GM04503 (cell line): ENCODE data around the gene ATAD3B.
"Not testable (repeated sequence)": the region's sequence is repeated elsewhere in the genome, so short reads cannot be mapped to it uniquely, and the experiment has no call there.

Experiments
- DNase-seq: peaks from one replicate; pipeline ENCODE4 v3.0.0-alpha.2; 2012; ENCODE audit warnings: low read depth

ATAD3B gene

DNA sequence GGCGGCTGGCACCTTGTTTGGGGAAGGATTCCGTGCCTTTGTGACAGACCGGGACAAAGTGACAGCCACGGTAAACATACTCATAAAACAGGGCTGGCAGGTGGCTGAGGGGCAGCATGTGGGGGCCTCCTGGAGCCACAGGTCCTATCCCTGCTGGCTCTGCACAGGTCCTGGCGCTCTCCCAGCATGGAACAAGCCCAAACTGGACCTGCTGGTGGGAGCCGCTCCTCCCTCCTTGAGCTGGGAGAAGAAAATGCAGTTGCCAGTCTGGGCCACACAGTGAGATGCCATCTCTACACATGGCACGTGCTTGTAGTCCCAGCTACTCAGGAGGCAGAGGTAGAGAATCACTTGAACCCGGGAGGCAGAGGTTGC is 19.2 kb upstream of the ATAD3B start:
- DNase-seq = not testable (repeated sequence)

DNA sequence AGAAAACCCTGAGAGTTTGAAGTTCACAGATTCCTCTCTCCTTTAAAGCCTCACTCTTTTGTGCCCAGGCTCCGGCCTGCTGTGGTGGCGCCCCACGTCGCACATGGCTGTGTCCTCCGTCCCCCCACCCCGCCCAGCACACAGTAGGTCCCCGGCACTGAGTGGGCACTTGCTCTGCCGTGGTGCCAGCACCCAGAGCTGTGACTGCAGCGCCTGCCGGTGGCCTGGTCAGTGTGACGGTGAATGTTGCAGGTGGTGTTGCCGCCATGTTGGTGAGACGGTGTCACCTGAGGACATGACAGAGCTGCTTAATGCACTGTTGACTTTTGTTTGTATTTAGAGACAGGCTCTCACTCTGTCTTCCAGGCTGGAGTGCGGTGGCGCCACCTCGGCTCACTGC is 18.7 kb upstream of the ATAD3B start:
- DNase-seq = no peak

DNA sequence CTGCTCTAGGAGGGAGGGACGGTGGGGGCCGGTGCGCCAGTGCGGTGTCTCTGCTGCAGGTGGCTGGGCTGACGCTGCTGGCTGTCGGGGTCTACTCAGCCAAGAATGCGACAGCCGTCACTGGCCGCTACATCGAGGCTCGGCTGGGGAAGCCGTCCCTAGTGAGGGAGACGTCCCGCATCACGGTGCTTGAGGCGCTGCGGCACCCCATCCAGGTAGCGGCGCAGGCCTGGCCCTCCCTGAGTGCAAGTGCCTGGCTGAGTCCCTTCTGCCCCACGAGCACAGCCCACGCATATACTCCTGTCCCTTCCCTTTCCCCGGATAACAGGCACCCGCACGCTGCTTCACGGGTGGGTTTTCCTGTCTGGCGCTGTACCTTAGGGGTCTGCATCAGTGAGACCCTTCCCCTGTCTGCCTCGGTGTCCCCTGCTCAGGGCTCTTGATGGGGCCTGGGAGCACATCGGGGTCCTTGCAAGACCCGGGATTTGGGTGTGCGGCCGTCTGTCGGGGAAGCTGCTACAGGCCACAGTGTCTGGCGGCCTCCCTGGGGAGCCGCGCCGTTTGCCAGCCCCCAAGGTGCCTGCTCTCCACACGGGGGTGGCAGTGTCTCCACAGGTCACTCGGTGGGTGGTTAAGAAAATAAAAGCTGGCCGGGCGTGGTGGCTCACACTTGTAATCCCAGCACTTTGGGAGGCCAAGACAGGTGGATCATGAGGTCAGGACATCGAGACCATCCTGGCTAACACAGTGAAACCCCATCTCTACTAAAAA is 17.1 kb upstream of the ATAD3B start:
- DNase-seq = not testable (repeated sequence)

DNA sequence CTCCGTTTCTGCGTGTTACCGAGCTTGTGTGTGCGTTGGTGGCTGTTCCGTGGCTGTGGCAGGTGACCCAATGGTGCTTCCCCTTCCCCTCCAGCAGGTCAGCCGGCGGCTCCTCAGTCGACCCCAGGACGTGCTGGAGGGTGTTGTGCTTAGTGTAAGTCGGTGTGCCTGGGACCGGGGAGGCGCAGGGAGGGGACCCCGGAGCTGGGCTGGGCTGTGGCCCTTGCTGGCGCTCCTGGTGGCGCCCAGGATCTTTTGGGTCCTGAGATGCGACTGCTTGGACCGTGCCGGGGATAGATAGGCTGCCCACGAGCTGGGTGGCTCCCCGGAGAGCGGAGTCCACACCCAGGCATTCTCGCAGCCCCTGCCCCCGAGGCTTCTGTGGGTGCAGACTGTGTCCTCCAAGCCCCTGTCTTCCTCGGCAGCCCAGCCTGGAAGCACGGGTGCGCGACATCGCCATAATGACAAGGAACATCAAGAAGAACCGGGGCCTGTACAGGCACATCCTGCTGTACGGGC is 16.1 kb upstream of the ATAD3B start:
- no peak for DNase-seq

DNA sequence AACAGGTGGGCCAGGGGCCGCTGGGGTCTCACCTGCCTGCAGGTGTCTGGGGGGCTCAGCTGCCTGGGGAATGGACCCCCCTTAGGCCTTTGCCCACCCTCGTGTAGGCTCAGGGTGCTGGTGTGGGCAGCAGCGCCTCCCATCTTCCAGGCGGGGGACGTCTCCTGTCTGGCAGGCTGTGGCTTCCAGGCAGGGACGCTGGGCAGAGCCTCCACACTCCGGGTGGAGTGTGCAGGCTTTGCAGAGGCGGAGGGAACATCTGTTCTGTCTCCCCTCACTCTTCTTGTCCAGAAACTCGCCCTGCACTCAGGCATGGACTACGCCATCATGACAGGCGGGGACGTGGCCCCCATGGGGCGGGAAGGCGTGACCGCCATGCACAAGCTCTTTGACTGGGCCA is 15.6 kb upstream of the ATAD3B start:
- not testable (repeated sequence) for DNase-seq

DNA sequence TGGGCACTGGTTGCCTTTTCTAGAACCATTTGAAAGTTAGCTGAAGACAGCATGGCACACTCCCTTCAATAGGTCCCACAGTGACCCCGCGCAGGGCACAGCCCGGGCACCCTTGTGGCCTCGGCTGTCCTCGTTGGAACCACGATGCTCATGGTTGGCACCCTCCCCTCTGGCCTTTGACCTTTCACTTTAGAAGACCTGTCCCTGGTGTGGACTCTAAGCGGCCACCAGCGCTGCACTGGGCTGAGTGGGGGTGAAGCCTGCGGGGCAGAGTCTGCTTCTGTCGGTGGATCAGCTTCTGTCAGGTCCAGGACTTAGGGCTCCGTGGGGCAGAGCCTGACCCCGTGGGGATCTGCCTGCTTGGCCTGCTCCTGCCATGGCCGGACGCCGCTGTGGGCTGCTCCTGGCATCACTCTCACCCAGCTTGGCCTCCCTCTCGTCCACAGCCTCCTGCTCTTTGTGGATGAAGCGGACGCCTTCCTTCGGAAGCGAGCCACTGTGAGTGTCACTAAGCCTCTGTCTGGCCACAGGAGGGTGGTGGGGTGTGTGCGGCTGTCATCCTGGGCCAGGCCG is 14.8 kb upstream of the ATAD3B start:
- not testable (repeated sequence) for DNase-seq

DNA sequence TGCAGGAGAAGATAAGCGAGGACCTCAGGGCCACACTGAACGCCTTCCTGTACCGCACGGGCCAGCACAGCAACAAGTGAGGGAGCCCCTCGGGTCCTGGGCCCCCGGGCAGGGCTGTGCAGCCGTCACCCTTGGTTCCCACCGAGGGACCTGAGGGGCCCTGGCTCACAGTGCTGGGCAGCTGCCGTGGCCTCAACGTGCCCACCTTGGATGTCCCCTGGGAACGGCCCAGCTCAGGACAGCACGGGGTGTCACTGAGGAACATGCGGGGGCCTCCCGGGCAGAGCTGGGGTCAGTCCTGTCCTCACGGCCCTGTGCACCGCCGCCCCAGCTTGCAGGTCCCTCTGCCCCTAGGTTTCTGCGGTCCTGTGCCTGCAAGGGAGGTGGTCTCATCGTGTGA is 12.4 kb upstream of the ATAD3B start:
- not testable (repeated sequence) for DNase-seq

DNA sequence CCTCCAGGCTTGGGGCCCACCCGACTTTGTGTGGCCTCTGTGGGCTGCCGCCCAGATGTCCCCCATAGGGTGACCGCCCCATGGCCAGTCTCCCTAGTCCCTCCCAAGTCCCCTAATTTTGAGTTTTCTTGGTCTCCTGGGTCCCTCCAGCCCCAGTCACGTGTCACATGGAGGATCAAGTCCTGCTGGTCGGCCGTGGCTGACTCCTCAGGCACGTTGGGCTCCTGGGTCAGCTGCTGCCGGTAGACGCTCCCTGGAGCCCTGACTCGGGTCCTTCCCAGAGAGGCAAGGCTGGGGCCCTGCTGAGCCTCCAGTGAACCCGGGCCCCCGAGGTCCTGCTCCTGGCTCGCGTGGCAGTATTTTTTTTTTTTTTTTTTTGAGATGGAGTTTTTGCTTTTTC is 11.9 kb upstream of the ATAD3B start:
- DNase-seq = not testable (repeated sequence)

DNA sequence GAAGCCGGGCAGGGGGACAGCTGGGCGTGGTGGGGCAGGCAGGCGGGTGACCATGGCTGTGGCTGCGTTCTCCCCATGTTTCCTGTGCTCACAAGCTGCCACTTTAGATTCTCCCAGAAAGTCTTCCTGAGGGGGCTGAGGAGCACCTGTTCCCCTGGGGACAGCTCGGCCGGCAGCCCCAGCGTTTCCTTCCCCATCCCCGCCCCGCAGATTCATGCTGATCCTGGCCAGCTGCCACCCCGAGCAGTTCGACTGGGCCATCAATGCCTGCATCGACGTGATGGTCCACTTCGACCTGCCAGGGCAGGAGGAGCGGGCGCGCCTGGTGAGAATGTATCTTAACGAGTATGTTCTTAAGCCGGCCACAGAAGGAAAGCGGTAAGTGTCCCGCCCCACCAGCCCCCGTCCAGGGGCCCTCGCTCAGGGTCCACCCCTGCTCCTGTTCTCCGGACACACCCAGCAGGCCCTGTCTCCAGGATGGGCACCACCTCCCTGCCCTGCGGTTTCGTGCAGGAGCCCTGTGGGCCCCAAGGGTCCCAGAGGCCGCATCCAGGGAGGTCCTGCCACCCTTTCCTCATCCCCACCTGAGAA is 10.9 kb upstream of the ATAD3B start:
- DNase-seq = no peak

DNA sequence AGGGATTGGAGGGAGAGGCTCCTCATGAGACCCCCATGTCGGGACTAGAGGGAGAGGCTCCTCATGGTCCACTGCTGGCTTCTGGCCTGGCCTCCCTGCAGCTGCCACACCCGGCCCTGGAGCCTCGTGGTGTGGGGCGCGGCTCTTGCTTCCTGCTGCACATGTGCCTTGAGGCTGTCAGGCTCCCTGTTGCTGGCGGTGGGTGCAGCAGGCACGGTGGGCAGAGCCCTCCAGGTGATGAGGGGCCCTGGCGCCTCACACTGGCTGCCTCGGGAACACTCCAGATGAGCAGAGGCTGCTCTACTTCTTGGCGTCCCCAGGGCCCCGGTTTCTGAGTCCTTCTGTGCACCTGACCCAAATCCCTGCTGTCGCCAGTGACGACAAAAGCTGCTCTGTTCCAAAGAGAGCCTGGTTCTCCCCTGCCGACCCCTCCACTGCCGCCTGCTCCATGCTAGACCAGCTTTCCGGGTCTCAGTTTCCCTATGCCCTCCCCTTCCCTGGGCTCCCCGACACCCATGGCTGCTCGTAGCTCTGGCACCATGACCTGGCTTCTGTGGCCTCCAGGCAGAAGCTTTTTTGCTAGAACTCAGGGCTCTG is 9.7 kb upstream of the ATAD3B start:
- no peak for DNase-seq

DNA sequence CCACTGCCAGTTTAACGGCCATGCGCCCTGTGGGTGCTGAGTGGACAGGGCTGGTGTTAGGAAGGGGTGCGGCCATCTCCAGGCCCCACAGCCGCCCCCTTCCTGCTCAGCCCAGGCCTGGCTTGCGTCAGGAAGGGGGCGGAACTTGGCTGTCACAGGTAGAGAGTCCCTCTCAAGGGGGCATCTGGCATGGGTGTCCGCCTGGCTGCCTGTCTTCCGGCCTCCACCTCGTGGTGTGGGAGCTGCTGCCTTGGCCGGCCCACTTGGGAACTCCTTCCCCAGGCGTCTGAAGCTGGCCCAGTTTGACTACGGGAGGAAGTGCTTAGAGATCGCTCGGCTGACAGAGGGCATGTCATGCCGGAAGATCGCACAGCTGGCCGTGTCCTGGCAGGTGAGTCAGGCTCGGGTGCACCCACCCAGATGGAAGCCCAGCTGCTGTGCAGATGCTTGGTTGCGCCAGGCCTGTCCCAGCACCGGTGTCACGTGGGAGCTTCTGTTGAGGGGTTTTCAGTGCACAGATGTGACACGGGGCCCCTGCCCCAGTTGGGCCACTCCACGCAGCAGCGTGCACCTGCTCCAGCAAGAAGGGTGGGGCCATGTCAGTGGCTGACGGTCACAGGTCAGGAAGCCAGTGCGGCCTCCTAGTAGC is 9.1 kb upstream of the ATAD3B start:
- no peak for DNase-seq

DNA sequence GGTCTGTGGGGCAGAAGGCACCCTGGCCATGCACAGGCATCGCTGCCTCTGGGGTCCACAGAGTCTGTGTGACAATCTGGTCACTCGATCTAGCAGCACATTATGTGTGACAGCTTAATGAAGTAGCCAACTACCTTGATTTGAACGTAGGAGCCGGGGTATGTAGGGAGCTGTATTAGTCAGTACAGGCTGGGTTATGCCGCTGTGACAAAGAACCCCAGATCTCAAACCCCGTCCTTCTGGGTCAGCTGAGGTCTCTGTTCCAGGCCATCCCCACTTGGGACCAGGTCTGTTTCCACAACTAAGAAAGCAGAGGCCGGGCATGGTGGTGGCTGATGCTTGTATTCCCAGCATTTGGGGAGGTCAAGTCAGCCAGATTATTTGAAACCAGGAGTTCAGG is 8.3 kb upstream of the ATAD3B start:
- DNase-seq = no peak

DNA sequence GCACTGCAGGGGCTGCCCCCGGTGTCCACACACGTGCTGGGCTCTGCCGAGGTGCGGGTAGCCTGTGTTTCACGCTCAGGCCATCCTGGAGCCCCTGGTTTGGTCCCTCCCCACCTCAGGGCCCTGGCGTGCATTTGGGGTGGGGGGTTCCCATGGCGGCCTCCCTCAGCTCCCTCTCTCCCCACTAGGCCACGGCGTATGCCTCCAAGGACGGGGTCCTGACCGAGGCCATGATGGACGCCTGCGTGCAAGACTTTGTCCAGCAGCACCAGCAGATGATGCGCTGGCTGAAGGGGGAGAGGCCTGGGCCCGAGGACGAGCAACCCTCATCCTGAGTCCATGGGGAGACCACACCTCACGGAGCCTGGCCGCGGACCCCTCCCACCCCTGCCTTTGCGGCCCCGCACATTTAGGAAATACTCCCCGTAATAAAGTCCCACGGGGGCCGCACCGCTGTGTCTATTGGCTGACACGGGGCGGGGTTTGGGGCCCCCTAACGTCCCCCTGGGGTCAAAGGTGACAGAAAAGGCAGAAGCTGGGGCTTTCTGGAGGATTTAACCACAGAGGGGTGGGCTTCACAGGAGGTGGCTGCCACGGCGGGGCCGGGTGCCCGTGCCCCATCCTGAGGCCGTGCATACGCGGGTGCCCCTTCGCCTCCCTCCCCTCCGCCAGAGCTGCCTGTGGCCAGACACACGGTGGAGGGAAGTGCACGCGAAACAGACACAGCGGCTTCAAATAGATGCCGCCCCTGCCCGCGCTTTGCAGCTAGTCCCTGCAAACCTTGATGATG is 3.2 kb upstream of the ATAD3B start:
- not testable (repeated sequence) for DNase-seq

DNA sequence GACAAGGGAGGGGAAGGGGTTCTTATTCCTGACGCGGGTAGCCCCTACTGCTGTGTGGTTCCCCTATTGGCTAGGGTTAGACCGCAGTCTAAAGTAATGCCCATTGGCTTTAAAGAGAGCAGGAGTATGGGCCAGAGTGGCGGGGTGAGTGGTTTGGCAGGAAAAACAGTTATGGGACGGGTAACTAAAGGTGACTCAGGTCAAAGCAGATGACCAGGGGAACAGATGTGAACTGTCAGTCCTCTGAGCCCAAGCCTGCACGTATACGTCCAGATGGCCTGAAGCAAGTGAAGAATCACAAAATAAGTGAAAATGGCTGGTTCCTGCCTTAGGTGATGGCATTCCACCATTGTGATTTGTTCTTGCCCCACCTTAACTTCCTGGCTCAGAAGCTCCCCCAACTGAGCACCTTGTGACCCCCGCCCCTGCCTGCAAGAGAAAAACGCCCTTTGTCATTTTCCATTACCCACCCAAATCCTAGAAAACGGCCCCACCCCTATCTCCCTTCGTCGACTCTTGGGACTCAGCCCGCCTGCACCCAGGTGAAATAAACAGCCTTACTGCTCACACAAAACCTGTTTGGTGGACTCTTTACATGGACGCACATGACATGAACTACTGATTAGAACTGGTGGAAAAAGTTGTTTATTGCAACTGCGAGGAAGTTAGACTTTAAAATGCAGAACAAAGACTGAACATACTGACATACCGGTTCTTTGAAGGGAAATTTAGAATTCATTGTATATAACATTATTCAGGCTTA is 758 bp upstream of the ATAD3B start:
- no peak for DNase-seq

DNA sequence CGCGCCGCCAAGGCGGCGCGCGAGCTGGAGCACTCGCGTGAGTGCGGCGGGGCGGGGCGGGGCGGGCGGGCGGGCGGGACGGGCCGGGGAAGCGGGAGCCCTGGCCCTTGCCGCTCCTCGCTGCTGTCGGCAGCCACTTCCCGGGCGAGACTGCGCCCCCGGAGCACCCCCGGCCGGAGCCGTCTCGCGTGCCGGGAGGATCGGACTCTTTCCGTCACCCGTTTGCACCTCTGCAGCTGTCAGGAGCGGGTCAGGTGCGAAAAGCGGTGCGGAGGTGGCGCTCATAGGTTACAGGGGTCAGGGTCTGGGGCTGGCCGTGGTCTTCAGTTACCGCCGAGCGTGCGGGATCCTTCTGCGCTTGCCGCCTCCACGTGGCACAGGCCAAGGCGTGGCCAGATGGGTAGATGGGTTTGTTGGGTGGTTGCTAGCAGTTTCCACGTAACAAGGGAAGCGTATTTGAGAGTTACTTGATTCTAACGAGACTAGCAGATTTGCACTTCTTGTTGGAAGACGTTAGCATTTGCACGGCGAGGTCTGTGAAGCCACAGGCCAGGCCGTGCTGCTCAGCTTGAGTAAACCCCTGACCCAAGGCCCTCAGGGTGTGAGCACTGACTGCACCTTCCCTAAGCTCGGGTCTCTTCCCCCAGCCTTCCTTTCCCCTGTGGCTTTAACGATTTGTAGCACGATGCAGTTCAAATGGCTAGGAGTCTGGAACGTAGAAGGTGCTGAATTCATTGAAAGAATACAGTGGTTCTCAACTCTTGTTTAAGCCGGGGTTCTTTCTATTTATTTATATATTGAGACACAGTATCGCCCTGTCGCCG is 700 bp downstream of the ATAD3B start:
- DNase-seq = not testable (repeated sequence)

DNA sequence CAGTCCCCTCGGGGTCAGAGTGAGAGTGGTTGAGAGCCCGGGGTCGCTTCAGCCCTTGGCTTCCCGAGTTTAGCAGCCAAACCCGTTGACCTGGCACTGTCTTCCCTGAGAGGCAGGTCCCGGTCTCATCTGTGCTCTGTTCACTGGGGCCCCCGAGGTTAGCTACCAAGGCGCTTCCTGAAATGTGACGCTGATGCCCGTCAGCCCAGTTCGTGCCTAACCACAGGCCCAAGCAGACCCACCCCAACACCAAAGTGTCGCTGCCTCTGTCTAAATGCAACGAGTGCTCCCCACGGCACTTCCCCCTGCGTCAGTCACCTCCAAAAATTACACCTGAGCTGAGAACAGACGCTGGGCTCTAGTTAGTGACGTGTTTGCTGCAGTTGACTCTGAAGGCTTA is 4.4 kb downstream of the ATAD3B start:
- not testable (repeated sequence) for DNase-seq

DNA sequence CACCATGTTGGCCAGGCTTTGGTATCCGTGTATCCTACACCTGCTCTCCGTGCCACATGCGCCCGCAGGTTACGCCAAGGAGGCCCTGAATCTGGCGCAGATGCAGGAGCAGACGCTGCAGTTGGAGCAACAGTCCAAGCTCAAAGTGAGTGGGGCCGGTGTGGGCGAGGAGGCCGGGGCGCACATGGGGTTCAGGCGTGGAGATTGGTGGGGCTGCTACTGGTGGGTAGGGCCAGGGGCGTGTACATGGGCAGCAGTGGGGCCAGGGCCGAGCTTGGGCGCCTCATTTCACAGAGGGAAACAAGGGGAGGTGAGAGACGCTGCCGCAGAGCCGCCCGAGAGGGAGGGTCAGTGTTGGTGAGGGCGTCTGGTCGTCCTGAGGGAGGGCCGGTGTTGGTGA is 5.6 kb downstream of the ATAD3B start:
- DNase-seq = no peak

DNA sequence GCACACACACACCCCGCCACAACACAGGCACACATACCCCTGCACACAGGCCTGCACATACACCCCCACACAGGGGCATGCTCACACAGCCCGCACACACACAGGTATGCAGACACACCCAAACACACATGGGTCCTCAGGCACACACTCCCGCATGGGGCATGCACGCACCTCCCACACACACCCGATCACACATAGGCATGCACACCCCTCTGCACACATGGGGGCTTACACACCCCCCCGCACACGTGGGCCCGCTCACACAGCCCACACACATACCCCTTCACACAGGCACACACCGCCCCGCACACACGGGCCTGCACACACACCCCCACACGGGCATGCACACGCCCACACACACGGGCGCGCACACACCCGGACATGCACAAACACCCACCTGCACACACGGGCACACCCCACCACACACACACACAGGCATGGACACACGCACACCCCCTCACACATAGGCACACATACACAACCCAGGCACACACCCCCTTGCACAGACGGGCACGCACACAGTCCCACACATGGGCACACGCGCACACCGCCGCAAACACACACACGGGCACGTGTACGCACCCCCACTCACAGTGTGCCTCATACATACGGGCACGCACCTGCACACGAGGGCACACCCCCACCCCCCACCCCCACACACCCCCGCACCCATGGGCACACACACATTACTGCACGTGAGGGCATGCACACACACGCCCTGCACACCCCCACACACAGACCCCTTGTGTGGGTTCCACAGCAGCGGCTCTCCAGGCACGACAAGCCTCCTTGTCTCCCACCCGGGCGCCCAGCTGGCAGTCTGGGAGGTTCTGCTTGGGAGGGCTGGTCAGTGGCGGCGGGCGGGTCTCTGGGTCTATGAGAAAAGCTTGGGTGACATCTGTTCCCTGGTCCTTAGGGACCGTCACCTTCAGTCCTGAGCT is 8.3 kb downstream of the ATAD3B start:
- no peak for DNase-seq

DNA sequence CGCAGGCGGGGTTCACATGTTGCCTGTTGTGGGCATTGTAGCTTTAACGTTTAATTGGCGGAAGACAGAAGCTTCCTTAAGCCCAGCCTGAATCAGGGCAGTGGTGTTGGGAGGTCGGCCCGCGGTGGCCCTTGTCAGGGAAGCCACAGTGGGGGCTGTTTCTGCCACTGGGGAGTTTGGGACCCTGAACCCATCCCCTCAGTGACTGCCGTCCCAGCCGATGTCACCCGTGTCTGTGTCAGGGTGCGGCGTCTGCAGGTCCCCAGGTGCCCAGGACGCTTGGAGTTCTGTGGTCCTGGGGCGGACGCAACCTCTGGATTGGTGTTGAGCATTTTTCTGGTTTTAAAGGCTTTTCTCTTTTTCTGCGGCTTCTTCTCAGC is 8.9 kb downstream of the ATAD3B start:
- DNase-seq = not testable (repeated sequence)
